HG03439 (cell line): ENCODE data around the gene KLHL7.
"Not testable (repeated sequence)": the region's sequence is repeated elsewhere in the genome, so short reads cannot be mapped to it uniquely, and the experiment has no call there.

Source experiments
- ATAC-seq: cut with Tn5 transposase; IDR thresholded peaks from one replicate; pipeline ENCODE4 v1.9.1; 2021; ENCODE audit warnings: mild to moderate bottlenecking, moderate library complexity; ENCODE audit not compliant: unreplicated experiment

The KLHL7 gene

DNA sequence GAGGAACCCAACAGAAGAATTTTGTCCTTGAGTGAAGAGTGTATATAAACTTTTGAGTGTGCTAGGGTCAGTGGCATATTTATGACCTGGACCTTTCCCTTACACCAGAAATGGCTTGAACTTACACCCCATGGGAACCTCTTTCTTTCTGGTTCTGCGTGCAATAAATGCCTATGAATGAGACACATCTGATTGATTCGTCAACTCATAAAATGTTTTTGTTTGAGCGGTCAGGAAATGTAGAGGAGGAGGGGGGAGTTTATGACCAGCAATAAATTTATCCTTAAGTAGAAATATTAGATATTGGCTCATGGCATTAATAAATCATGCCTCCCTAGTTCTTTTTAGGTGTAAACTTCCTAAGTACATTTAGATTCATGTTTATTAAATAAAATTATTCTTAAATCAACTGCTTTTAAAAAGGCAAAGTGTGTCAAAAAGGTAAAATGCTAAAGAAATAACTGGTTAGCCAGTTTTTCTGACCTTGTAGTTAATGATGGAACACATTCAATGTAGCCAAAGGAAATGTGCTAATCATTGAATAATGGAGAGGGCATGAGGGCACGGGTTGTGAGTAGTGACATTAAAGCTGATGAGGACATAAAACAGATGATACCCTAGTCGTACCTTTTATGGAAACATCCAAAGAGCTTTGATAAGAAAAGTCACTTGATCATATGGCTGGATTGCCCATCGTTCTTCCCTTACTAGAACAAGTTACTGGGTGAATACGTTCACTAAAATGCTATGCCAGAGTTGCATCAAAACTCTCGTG lies 62.7 kb downstream of the KLHL7 start:
- ATAC-seq, result no peak

DNA sequence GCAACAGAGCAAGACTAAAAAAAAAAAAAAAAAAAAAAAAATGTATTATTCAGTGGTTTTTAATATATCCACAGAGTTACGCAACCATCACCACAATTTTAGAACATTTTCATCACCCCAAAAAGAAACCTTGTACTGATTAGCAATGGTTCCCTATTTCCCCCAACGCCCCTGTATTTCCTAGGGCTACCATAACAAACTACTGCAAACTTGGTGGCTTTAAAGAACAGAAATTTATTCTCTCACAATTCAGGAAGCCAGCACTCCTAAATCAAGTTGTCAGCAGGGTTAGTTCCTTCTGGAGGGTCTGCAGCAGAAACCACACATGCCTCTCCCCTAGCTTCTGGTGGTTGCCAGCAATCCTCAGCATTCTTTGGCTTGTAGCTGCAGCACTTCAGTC lies 70.4 kb downstream of the KLHL7 start:
- ATAC-seq, result no peak

DNA sequence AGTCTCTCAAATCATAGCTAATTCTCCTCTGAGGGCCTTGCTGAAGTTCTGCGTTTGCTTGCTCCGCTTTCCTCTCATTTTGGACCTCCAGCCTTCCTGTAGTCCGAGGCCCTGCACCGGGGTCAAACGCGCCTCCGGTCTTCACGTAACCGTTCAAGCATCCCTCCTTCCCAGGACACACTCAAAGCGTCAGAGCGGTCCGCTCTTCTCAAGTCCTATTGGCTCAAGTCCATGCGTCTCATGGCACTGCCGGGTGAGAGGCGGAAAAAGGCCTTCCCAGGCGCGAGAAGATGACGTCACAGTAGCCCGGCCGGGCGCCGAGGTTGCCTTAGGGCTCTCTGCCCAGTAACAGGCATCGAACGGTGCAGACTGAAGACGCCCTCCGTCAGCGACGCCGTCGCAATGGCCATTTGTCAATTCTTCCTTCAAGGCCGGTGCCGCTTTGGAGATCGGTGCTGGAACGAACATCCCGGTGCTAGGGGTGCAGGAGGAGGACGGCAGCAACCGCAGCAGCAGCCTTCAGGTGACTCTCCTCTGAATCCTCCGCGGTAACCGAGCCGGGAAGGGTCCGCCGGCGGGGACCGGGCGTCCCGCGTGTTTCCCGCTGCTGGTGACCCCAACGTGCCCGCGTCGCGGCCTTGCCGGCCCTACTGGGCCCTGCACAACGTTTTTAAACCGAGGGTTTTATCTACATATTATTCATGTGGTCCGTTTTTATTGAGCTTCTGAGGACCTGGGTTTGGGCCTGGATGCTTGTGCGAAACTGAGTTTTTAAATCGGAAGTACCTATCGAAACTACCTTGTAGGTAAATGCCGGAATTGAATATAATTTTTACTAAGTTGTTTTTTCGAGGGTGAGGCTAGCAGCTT lies 76.3 kb downstream of the KLHL7 start, which contains the start of gene NUP42:
TSS of gene NUP42 (plus strand) at position 365 of the 870 bp plus-strand sequence. CDS start at position 403, 38 bp downstream.
- peak; percentile 95 for ATAC-seq

DNA sequence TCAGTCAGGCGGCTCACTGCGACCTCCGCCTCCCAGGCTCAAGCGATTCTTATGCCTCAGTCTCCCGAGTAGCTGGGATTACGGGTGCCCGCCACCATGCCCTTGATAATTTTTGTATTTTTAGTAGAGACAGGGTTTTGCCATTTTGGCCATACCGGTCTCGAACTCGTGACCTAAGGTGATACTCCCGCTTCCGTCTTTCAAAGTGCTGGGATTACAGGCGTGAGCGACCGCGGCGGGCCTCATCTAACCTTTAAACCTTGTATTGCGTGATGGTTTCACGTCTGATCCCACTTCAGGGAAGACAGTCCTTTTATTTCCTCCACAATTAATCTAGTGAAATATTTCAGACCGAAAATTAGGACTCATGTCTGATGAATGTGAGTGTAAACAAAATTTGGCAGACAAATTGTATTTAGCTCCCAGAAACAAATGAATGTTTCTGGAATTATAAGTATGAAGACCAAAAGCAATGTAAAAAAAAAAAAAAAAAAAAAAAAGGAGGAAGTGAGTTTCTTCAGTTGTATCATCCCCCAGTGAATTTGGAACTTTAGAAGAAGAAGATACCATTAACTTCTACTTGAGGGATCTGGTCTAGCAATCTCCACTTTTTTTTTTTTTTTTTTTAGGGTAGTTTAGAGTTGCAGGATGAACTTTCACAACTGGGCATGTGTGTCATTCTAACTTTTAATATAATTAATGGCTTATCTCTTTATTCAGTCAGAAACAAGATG lies 77.9 kb downstream of the KLHL7 start:
- no peak for ATAC-seq

DNA sequence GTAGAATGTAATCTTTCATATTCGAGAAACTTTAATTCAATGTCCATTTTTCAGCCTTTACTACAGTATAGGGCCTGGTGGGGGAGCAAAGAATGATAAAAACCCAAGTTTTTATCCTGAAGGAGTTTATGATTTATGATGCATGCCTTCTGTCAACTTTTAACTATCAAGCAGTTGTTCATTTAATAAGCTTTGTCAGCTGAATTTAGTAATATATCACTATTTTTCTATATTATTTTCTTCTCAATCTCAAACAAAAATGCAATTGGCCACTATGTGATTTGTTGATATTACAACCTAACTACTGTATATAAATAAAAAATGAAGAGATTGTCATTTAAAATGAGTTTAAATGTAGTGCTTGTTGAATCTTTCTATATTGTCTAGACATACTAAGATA lies 78.7 kb downstream of the KLHL7 start:
- no peak for ATAC-seq

DNA sequence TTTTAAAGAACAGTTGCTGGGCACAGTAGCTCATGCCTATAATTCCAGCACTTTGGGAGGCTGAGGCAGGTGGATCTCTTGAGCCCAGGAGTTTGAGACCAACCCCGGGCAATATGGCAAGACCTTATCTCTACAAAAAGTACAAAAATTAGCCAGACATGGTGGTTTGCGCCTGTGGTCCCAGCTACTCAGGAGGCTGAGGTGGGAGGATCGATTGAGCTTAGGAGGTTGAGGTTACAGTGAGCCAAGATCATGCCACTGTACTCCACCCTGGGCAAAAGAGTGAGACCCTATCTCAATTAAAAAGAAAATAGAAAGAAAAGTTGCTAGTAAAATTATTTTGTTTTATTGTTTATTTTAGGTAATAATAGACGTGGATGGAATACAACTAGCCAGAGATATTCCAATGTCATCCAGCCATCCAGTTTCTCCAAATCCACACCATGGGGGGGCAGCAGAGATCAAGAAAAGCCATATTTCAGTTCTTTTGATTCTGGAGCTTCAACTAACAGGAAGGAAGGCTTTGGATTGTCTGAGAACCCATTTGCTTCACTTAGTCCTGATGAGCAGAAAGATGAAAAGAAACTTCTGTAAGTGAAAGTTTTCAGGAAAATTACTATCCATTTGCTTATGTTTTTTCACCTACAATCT lies 79.2 kb downstream of the KLHL7 start:
- ATAC-seq, result no peak

DNA sequence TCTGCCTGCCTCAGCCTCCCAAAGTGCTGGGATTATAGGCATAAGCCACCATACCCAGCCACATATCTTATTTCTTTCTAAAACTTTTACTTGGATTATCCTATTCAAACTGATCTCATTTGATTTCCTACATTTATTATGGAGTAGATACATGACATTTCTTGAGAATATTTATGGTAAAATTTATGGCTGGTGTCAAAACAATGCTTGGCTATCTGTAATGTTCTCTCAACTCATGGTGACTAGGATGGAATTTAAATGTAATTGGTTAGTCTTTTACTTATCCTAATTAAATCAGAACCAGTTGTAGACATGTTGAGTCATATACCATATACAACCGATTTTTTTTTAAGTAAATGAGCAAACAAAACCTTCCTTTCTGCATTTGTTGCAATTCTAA lies 80.4 kb downstream of the KLHL7 start:
- ATAC-seq, result no peak

DNA sequence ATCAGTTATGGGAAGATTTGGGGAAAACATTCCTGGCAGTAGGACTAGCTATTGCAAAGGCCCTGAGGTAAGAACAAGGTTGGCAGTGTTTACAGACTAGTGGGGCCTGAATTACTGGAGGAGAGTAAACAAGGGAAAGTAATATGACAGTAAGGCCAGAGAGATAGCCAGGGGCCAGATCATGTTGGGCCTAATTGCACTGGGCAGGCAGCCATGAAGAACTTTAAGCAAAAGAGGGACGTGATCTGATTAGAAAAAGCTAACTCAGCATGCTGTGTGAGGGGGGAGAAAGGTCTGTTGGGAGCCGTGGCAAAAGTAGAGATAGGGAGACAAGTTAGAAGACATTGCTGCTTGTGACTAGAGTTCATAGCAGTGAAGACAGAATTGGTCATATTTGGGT lies 85.4 kb downstream of the KLHL7 start:
- no peak for ATAC-seq

DNA sequence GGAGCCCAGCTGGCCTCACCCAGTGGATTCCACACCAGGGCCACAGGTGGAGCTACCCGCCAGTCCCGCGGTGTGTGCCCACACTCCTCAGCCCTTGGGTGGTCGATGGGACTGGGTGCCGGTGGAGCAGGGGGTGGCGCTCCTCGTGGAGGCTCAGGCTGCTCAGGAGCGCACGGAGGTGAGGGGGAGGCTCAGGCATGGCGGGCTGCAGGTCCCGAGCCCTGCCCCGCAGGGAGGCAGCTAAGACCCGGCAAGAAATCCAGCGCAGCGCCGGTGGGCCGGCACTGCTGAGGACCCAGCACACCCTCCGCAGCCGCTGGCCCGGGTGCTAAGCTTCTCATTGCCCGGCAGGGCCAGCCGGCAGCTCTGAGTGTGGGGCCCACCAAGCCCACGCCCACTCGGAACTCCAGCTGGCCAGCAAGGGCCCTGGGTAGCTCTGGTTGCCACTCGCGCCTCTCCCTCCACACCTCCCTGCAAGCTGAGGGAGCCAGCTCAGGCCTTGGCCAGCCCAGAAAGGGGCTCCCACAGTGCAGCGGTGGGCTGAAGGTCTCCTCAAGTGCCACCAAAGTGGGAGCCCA lies 88.2 kb downstream of the KLHL7 start:
- ATAC-seq, result not testable (repeated sequence)

DNA sequence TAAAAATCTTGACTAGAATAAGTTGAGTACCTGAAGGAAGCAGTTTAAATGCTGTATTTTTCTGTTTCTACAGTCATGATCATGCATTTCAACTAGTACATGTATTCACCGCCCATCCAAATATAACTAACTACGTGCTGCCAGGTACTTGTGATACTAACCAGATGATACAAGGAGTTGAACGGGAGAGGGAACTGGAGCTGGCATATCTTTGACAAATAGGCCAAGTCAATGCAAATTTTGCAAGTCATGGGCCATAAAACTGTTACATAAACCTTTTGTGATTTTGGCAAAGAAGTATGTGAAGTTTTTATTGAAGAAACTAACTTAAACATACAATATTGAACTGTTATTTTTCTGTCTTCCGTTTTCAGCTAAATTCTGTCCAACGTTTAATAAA lies 90.7 kb downstream of the KLHL7 start:
- ATAC-seq, result no peak

DNA sequence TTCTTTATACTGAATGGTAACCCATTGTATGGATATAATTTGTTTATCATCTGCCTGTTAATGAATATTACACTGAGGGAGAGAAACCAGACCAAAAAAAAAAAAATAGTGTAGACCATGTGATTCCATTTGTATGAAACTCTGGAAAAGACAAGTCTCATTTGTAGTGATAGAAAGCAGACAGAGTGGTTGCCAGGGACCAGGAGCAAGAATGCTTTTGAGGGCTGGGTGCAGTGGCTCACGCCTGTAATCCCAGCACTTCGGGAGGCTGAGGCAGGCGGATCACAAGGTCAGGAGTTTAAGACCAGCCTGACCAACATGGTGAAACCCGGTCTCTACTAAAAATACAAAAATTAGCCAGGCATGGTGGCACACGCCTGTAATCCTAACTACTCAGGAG lies 92.2 kb downstream of the KLHL7 start:
- ATAC-seq, result not testable (repeated sequence)

DNA sequence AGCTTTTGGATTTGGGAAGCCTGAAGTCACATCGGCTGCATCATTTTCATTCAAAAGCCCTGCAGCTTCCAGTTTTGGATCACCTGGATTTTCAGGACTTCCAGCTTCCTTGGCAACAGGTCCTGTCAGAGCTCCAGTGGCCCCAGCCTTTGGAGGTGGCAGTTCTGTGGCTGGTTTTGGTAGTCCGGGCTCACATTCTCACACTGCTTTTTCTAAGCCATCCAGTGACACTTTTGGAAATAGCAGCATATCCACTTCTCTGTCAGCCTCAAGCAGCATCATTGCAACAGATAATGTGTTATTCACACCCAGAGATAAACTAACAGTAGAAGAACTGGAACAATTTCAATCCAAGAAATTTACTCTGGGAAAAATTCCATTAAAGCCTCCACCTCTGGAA lies 94.7 kb downstream of the KLHL7 start:
- no peak for ATAC-seq

DNA sequence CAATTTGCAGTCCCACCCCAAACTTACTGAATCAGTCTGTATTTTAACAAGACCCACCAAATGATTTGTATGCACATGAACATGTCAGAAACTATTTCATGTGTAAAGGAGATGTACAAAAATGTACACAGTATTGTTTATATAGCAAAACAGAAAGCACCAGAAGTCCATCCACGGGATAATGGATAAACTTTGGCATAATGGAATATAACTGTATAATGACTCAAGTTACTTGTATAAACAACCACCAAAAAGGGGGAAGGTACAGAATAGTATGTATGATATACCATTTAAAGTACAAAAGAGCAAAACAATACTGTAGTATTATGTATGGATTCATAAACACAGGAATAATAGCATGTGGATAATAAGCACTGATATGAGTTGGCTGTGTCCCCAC lies 98.7 kb downstream of the KLHL7 start:
- no peak for ATAC-seq

DNA sequence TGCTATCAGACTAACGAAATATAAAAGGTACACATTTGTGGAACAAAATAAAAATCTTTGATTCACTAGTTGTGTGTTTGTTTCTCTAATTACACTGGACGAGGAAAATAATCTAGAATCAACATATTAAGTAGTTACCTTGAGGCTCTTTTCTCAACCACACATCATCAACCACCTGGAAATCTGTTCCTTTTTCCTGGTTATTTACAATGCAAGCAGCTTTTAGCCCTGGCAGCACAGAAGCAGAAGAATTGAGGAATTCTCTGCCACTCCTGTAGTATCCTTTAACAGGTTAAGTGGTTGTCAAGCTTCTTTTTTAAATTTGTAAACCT lies 100.0 kb downstream of the KLHL7 start:
- ATAC-seq, result no peak

DNA sequence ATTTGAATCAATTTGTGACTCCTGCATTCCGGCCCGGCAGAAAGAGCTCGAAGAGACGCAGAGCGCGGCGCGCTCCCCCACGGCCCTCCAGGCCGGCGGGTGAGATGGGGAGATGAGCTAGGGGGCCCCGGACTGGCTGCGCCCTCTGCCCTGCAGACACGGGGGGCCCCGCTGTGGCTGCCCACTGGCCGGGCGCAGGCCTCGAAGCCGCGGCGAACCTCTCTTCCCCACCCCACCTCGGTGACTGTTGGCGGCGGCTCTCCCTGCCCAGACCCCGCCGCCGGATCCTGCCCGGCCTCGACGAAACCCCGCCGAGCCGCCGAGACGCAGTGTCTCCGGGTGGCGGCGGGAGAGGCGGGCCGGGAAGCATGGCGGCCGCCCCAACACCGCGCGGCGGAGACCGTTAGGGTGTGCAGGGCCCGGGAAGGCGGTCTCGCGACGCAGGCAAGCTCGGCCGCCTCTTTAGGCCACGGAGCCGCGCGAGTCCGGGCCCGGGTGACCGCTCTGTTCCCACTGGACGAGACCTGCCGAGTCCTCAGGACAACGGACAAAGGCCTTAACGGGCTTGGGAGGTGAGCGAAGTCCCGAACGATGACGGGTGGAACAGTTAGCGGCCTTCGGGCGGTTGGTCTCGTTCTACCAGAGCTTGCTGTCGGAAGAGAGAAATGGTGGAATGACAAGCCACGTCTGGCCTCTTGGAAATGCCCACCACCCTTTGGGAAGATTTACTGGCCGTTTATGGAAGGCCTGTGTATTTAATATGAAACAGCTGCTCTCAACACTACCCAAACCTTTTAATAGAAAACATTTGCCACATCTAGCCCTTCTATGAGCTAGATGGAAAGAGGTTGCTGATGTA lies 100.6 kb downstream of the KLHL7 start:
- ATAC-seq, result no peak

DNA sequence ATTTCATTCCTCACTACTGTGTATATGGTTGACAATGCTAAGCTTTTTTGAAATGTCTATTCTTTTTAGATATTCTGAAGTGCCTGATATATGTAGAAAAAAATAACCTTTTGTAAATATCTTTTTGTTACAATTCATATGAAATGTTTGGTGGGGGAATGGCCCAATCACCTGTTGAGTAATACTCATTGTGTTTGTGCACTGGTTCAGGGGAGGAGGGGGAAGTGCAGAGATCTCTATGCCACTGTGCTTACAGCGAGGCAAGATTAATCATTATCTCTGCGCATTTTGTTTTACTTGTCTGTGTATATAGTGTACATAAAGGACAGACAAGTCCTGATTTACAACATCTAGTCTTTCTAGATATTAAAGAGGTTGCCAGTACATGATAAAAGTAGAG lies 101.4 kb downstream of the KLHL7 start:
- no peak for ATAC-seq

DNA sequence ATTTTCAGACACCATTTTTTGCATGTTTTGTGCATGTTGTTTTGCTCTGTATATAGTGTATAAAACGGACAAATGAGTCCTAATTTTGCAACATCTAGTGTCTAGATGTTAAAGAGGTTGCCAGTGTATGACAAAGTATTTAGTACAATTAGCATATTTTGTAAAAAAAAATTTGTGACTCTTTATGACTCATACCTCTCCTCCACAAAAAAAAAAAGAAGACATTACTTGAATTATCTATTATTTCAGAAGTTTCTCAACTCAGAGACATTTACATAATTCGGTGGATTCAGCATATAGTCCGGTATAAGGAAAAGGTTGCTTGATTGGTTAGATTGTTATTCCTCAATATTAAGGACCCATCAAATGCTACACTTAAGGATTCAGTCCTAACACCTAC lies 102.3 kb downstream of the KLHL7 start:
- no peak for ATAC-seq

DNA sequence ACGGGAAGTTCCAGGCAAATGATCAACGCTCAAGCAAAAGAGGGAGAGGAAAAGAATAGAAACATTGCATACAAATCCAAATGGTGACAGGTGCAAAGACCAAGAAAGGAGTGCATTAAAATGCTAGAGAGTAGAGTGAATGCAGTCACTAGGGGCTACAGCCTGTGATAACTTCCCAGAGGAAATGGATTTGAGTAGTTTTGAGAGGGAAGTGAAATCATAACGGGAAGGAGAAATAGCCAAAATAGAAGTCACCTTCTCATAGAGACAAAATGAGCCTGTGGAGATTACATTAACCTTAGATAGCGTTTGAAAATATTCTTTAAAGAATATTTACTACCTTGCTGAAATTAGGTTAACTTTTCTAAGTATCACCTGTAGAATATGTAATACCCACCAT lies 102.7 kb downstream of the KLHL7 start:
- no peak for ATAC-seq

DNA sequence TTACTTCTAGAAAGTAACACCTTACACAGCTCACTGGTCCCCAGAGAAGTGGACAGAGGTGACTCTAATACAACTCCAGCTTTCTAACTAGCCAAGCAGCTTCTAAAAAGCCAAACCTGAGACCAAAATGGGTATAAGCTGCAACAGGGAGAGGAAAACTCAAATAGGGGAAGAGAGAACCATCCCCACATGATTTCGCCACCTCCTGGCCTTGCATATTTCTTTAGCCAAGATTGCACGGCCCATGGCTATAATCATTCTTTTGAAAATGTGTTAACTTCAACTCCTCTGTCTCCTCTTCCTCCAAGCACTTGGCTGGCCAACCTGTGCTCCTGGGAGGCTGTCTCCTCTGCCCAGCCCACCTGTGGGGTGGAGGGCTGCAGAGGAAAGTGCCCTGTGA lies 104.9 kb downstream of the KLHL7 start:
- no peak for ATAC-seq

DNA sequence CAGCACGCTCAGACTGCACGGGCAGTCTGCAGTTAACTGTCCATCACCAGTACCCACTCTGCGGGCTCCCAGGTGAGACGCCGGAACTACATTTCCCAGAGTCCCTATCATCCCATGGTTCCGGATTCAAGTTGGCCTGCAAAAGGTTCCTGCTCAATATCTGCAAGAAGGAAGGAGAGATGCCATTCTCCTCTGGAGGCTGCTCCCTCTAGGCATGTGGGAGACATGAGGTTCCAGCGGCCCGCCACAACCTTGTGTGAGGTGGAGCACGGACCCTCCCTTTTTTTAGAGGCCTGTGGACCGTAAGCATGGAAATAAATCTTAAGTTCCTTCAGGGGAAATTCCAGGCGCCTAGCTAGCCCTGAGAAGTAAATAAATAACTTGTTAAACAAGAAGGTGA lies 106.0 kb downstream of the KLHL7 start:
- ATAC-seq, result no peak
